Non-pigmented ciliary epithelial cell (primary cell): ENCODE results near the gene PRSS21.

Source experiments
- DNase-seq: peaks from one replicate; pipeline ENCODE4 v3.0.0-alpha.2; 2010; ENCODE audit warnings: low read depth

The PRSS21 gene

GRCh38 chr16:2779978-2780898, 36.8 kb upstream of the PRSS21 start:
- no peak for DNase-seq

GRCh38 chr16:2782583-2783351, 34.3 kb upstream of the PRSS21 start:
- no peak for DNase-seq

GRCh38 chr16:2783581-2784357, 33.3 kb upstream of the PRSS21 start:
- DNase-seq = no peak

- no peak for DNase-seq
Measured at GRCh38 chr16:2784358-2785100, 32.5 kb upstream of the PRSS21 start.

GRCh38 chr16:2785101-2785991, 31.7 kb upstream of the PRSS21 start:
- no peak for DNase-seq

GRCh38 chr16:2786061-2786825, 30.8 kb upstream of the PRSS21 start:
- DNase-seq = no peak

- DNase-seq = no peak
Measured at GRCh38 chr16:2786826-2787151, 30.2 kb upstream of the PRSS21 start.

GRCh38 chr16:2787406-2787805, 29.6 kb upstream of the PRSS21 start, which contains the start of gene PRSS33:
Gene PRSS33, minus strand, starts transcription at chr16:2787560. Its CDS starts 1,013 bp downstream, at chr16:2786547.
- no peak for DNase-seq

- DNase-seq = no peak
Measured at GRCh38 chr16:2787961-2788360, 29.1 kb upstream of the PRSS21 start.

GRCh38 chr16:2790631-2791030, 26.4 kb upstream of the PRSS21 start:
- no peak for DNase-seq

- DNase-seq = no peak
Measured at GRCh38 chr16:2791174-2791573, 25.9 kb upstream of the PRSS21 start.

GRCh38 chr16:2792940-2793339, 24.1 kb upstream of the PRSS21 start:
- DNase-seq = no peak

- DNase-seq = no peak
Measured at GRCh38 chr16:2795395-2796143, 21.5 kb upstream of the PRSS21 start.

GRCh38 chr16:2798723-2799204, 18.3 kb upstream of the PRSS21 start:
- no peak for DNase-seq

GRCh38 chr16:2799205-2799858, 17.7 kb upstream of the PRSS21 start:
- DNase-seq = no peak

GRCh38 chr16:2799859-2800226, 17.2 kb upstream of the PRSS21 start:
- DNase-seq = no peak

GRCh38 chr16:2803545-2804195, 13.4 kb upstream of the PRSS21 start:
- no peak for DNase-seq

- DNase-seq = no peak
Measured at GRCh38 chr16:2804728-2805127, 12.3 kb upstream of the PRSS21 start.
